K562 (cell line): ENCODE data around the gene SLC7A11. TPM values are rescaled to one million over a fixed set of nuclear protein-coding genes. Genes with fewer than 3 reads are reported as not detected.
A peak's percentile ranks its signal among the peaks of the same experiment; 100 is the strongest.

Experiments
- BCL6 ChIP-seq: fragments of 250-450 bp; sonication (Bioruptor Pico); IDR thresholded peaks from 2 replicates; pipeline ENCODE4 v1.4.0; 2020
- ETV6 ChIP-seq, 3 experiments: fragments of 150-350 bp in 1 of 3; sonication (generic) in 1 of 3; formaldehyde crosslinking in 1 of 3; IDR thresholded peaks; 2 replicates each; pipeline versions ENCODE4 v1.6.1 to v1.8.0; 2014 to 2022; ENCODE audit warnings: borderline replicate concordance in 2 of 3, low read depth in 2 of 3, antibody characterized with exemption in 1 of 3, low read length in 1 of 3, mild to moderate bottlenecking in 1 of 3, missing genetic modification reagents in 1 of 3
- FOSL1 ChIP-seq: fragments of 200-800 bp; sonication (Bioruptor generic); conservative IDR thresholded peaks from 2 replicates; pipeline ENCODE4 v1.6.1; 2016; ENCODE audit warnings: missing genetic modification characterization, missing compliant biosample characterization
- HDAC6 ChIP-seq: IDR thresholded peaks from 2 replicates; pipeline ENCODE4 v1.6.1; 2012; ENCODE audit warnings: low read depth, mild to moderate bottlenecking, control low read depth, inconsistent platforms, low read length, moderate library complexity
- HEY1 ChIP-seq: fragments of 250-450 bp; sonication (Bioruptor Pico); IDR thresholded peaks from 2 replicates; pipeline ENCODE4 v1.5.0; 2020; ENCODE audit warnings: mild to moderate bottlenecking, moderate library complexity, borderline replicate concordance
- NRF1 ChIP-seq, 2 experiments: fragments of 450-650 bp; IDR thresholded peaks in 1 of 2; conservative IDR thresholded peaks in 1 of 2; 2 replicates each; pipeline ENCODE4 v1.6.1; 2014; ENCODE audit warnings: mild to moderate bottlenecking in 2 of 2
- PTBP1 ChIP-seq: fragments of 200-400 bp; formaldehyde crosslinking; IDR thresholded peaks from 2 replicates; pipeline ENCODE4 v1.6.1; 2017; ENCODE audit warnings: low read depth, low read length
- PYGO2 ChIP-seq: fragments of 450-650 bp; IDR thresholded peaks from 2 replicates; pipeline ENCODE4 v1.6.1; 2016; ENCODE audit warnings: mild to moderate bottlenecking, missing genetic modification characterization, moderate library complexity, missing compliant biosample characterization
- SRSF9 ChIP-seq: fragments of 200-400 bp; formaldehyde crosslinking; IDR thresholded peaks from 2 replicates; pipeline ENCODE4 v1.6.1; 2017; ENCODE audit warnings: low read depth, low read length, borderline replicate concordance
- TAF9B ChIP-seq: fragments of 450-650 bp; IDR thresholded peaks from 2 replicates; pipeline ENCODE4 v1.6.1; 2018; ENCODE audit warnings: mild to moderate bottlenecking; ENCODE audit not compliant: partially characterized antibody
- TCF7L2 ChIP-seq: fragments of 150-350 bp; IDR thresholded peaks from 2 replicates; pipeline ENCODE4 v1.6.1; 2016; ENCODE audit warnings: low read depth, mild to moderate bottlenecking, low read length, moderate library complexity
- TSC22D4 ChIP-seq: fragments of 450-650 bp; IDR thresholded peaks from 2 replicates; pipeline ENCODE4 v1.6.1; 2016; ENCODE audit warnings: missing genetic modification characterization, missing biosample characterization, control low read depth
- YY1 ChIP-seq, 3 experiments: IDR thresholded peaks; 2 replicates each; pipeline ENCODE4 v1.6.1; 2011; ENCODE audit warnings: low read length in 2 of 3, mild to moderate bottlenecking in 2 of 3, moderate library complexity in 2 of 3, borderline replicate concordance in 1 of 3, control low read depth in 1 of 3, low read depth in 1 of 3; ENCODE audit not compliant: insufficient read depth in 3 of 3, insufficient replicate concordance in 2 of 3, control insufficient read depth in 1 of 3, insufficient read length in 1 of 3; ENCODE audit errors: extremely low read depth in 1 of 3
- ZBTB49 ChIP-seq: sonication (generic); formaldehyde crosslinking; IDR thresholded peaks from 2 replicates; pipeline ENCODE4 v1.8.0; 2022; ENCODE audit warnings: missing genetic modification reagents, mild to moderate bottlenecking, borderline replicate concordance
- ZNF212 ChIP-seq: fragments of 450-650 bp; formaldehyde crosslinking; IDR thresholded peaks from 2 replicates; pipeline ENCODE4 v1.4.0; 2020; ENCODE audit warnings: mild to moderate bottlenecking
- ZNF445 ChIP-seq: fragments of 250-450 bp; sonication (Bioruptor Pico); IDR thresholded peaks from 2 replicates; pipeline ENCODE4 v1.4.0; 2020; ENCODE audit warnings: low read depth, mild to moderate bottlenecking, moderate library complexity
- polyA plus RNA-seq, 8 experiments: library from polyadenylated mRNA; depleted of rRNA in 4 of 8; stranded (reverse) in 5 of 8; unstranded in 3 of 8; fragments of >200 nt; fragmentation: Nextera tagmentation in 2 of 8; fragmentation: Illumina TruSeq in 1 of 8; extraction: Ambion mirVana in 2 of 8; extraction: Trizol in 1 of 8; gene quantifications; 2 replicates each; pipeline versions ENCODE4 v1.2.1 to v1.2.3, GENCODE V29; 2011 to 2014; ENCODE audit warnings: inconsistent platforms in 1 of 8, missing spikeins in 1 of 8
- total RNA-seq, 7 experiments: library from RNA; depleted of rRNA in 6 of 7; stranded (reverse); fragments of >200 nt in 6 of 7; fragmentation: Illumina TruSeq in 2 of 7; extraction: Trizol in 2 of 7; gene quantifications; 2 replicates each; pipeline versions ENCODE4 v1.2.1 to v1.2.3, GENCODE V29; 2011 to 2021; ENCODE audit warnings: low replicate concordance in 1 of 7
- TF ChIP-seq, protein P1 (sequence below): sonication (generic); formaldehyde crosslinking; IDR thresholded peaks from 2 replicates; pipeline ENCODE4 v1.8.0; 2022; ENCODE audit warnings: mild to moderate bottlenecking, missing genetic modification reagents
- TF ChIP-seq, protein P2 (sequence below): fragments of 200-800 bp; sonication (Bioruptor generic); IDR thresholded peaks from 2 replicates; pipeline ENCODE4 v1.6.1; 2017; ENCODE audit warnings: missing genetic modification characterization, missing compliant biosample characterization

The SLC7A11 gene
- total and polyA plus RNA-seq, 9 of the 15 experiments (the other 6 are each of a cell fraction or from before 2014, with no cell fraction given), result 4.5 to 26.1 (median 13.5) TPM

GRCh38 chr4:138242076-138242833, at the start of gene SLC7A11 (continued):
- no peak for TF ChIP-seq ZBTB49 (CRISPR knock-in tag)
- TF ChIP-seq ETV6 (IDR thresholded peaks at IDR 0.05; ENCODE audit: borderline replicate concordance in 1 of 2, low read depth in 2 of 2, low read length in 1 of 2), result 0 out of 4 replicates have a peak, but pooled peaks of 1 of the 2 experiments have one; percentile 50
- no peak for TF ChIP-seq ETV6 (CRISPR knock-in tag; IDR thresholded peaks at IDR 0.05; ENCODE audit: borderline replicate concordance)
- TF ChIP-seq HDAC6, result no peak
- TF ChIP-seq TAF9B, result peak; percentile 96
- no peak for TF ChIP-seq ZNF445 (CRISPR knock-in tag)
- TF ChIP-seq PYGO2, result no peak
- peak in 1 of 3 experiments; percentile 60 for TF ChIP-seq YY1 (IDR thresholded peaks at IDR 0.05; ENCODE audit: borderline replicate concordance in 1 of 3, control insufficient read depth in 1 of 3, extremely low read depth in 1 of 3, insufficient read depth in 3 of 3, insufficient read length in 1 of 3, insufficient replicate concordance in 2 of 3, low read depth in 1 of 3, low read length in 2 of 3)
- TF ChIP-seq, protein P1, sequence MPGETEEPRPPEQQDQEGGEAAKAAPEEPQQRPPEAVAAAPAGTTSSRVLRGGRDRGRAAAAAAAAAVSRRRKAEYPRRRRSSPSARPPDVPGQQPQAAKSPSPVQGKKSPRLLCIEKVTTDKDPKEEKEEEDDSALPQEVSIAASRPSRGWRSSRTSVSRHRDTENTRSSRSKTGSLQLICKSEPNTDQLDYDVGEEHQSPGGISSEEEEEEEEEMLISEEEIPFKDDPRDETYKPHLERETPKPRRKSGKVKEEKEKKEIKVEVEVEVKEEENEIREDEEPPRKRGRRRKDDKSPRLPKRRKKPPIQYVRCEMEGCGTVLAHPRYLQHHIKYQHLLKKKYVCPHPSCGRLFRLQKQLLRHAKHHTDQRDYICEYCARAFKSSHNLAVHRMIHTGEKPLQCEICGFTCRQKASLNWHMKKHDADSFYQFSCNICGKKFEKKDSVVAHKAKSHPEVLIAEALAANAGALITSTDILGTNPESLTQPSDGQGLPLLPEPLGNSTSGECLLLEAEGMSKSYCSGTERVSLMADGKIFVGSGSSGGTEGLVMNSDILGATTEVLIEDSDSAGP, result no peak
- no peak for TF ChIP-seq PTBP1
- TF ChIP-seq NRF1 (conservative IDR thresholded peaks at IDR 0.05 in 1 of 2, IDR thresholded peaks at IDR 0.05 in 1 of 2), result peak; percentile 7 to 21; a peak in 1 of 4 replicates
- TF ChIP-seq ZNF212 (CRISPR knock-in tag), result no peak
- peak; percentile 83 for TF ChIP-seq FOSL1 (tag)
- no peak for TF ChIP-seq SRSF9
- no peak for TF ChIP-seq HEY1
- TF ChIP-seq, protein P2, sequence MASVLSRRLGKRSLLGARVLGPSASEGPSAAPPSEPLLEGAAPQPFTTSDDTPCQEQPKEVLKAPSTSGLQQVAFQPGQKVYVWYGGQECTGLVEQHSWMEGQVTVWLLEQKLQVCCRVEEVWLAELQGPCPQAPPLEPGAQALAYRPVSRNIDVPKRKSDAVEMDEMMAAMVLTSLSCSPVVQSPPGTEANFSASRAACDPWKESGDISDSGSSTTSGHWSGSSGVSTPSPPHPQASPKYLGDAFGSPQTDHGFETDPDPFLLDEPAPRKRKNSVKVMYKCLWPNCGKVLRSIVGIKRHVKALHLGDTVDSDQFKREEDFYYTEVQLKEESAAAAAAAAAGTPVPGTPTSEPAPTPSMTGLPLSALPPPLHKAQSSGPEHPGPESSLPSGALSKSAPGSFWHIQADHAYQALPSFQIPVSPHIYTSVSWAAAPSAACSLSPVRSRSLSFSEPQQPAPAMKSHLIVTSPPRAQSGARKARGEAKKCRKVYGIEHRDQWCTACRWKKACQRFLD (CRISPR knock-in tag), result no peak
- no peak for TF ChIP-seq BCL6
- no peak; the same call in 1 of the 2 replicates for TF ChIP-seq TCF7L2
- no peak for TF ChIP-seq TSC22D4 (tag)
